Measurements from ENCODE around the gene PDIA5.

Gene PDIA5

GRCh38 chr3:123071581-123071980 is 4.8 kb downstream of the PDIA5 start:
- no peak for DNase-seq (ENCODE audit: low spot score)

GRCh38 chr3:123072152-123072551 is 5.3 kb downstream of the PDIA5 start:
- DNase-seq (ENCODE audit: low spot score), result no peak

- DNase-seq (ENCODE audit: low spot score), result no peak
Observed at GRCh38 chr3:123072564-123072963, 5.7 kb downstream of the PDIA5 start.

- no peak for DNase-seq (ENCODE audit: low spot score)
Observed at GRCh38 chr3:123075359-123075758, 8.5 kb downstream of the PDIA5 start.

GRCh38 chr3:123076112-123076495 is 9.3 kb downstream of the PDIA5 start:
- no peak for DNase-seq (ENCODE audit: low spot score)

GRCh38 chr3:123076496-123077418 is 9.9 kb downstream of the PDIA5 start:
- DNase-seq (ENCODE audit: low spot score), result no peak

GRCh38 chr3:123078101-123078500 is 11.3 kb downstream of the PDIA5 start:
- no peak for DNase-seq (ENCODE audit: low spot score)

GRCh38 chr3:123080864-123081562 is 14.2 kb downstream of the PDIA5 start:
- DNase-seq (ENCODE audit: low spot score), result no peak

GRCh38 chr3:123081718-123082369 is 15.0 kb downstream of the PDIA5 start:
- DNase-seq (ENCODE audit: low spot score), result no peak

GRCh38 chr3:123082370-123083065 is 15.7 kb downstream of the PDIA5 start:
- no peak for DNase-seq (ENCODE audit: low spot score)

GRCh38 chr3:123083383-123084124 is 16.7 kb downstream of the PDIA5 start:
- no peak for DNase-seq (ENCODE audit: low spot score)

GRCh38 chr3:123084192-123084591 is 17.4 kb downstream of the PDIA5 start:
- DNase-seq (ENCODE audit: low spot score), result no peak

- DNase-seq (ENCODE audit: low spot score), result no peak
Observed at GRCh38 chr3:123084738-123085237, 18.0 kb downstream of the PDIA5 start.

- no peak for DNase-seq (ENCODE audit: low spot score)
Observed at GRCh38 chr3:123085293-123085931, 18.6 kb downstream of the PDIA5 start.

GRCh38 chr3:123085932-123086627 is 19.3 kb downstream of the PDIA5 start:
- DNase-seq (ENCODE audit: low spot score), result no peak

- DNase-seq (ENCODE audit: low spot score), result no peak
Observed at GRCh38 chr3:123088387-123088786, 21.6 kb downstream of the PDIA5 start.

GRCh38 chr3:123089611-123090331 is 22.9 kb downstream of the PDIA5 start:
- DNase-seq (ENCODE audit: low spot score), result no peak

GRCh38 chr3:123090728-123091531 is 24.1 kb downstream of the PDIA5 start:
- no peak for DNase-seq (ENCODE audit: low spot score)

- no peak for DNase-seq (ENCODE audit: low spot score)
Observed at GRCh38 chr3:123092243-123092642, 25.4 kb downstream of the PDIA5 start.

All from germinal center (tissue), 1 donor.